GM18505 (cell line): ENCODE results near the gene VAMP8.
"Not testable (repeated sequence)": the region's sequence is repeated elsewhere in the genome, so short reads cannot be mapped to it uniquely, and the experiment has no call there.

Experiments
- ATAC-seq: cut with Tn5 transposase; IDR thresholded peaks from one replicate; pipeline ENCODE4 v1.9.1; 2021; ENCODE audit not compliant: unreplicated experiment
- POLR2A ChIP-seq: IDR thresholded peaks from 4 replicates; pipeline ENCODE4 v1.6.1; 2011; ENCODE audit warnings: borderline replicate concordance; ENCODE audit not compliant: insufficient read depth, insufficient read length; ENCODE audit errors: extremely low read depth

The VAMP8 gene

GRCh38 chr2:85541262-85541661 lies 36.1 kb upstream of the VAMP8 start:
- no peak for ATAC-seq
- peak; percentile 18 for TF ChIP-seq POLR2A

- no peak for ATAC-seq
- no peak for TF ChIP-seq POLR2A
Measured at GRCh38 chr2:85541753-85542457, 35.5 kb upstream of the VAMP8 start.

- peak; percentile 36 for TF ChIP-seq POLR2A
- no peak for ATAC-seq
Measured at GRCh38 chr2:85542777-85543176, 34.6 kb upstream of the VAMP8 start.

GRCh38 chr2:85544254-85544691 lies 33.1 kb upstream of the VAMP8 start:
- ATAC-seq, result not testable (repeated sequence)

GRCh38 chr2:85544915-85545779 lies 32.2 kb upstream of the VAMP8 start:
- ATAC-seq, result not testable (repeated sequence)

- ATAC-seq, result no peak
- TF ChIP-seq POLR2A, result no peak
Measured at GRCh38 chr2:85545780-85546240, 31.6 kb upstream of the VAMP8 start.

- TF ChIP-seq POLR2A, result peak; percentile 51
- ATAC-seq, result no peak
Measured at GRCh38 chr2:85547089-85547858, 30.1 kb upstream of the VAMP8 start.

- no peak for TF ChIP-seq POLR2A
- no peak for ATAC-seq
Measured at GRCh38 chr2:85547859-85548607, 29.4 kb upstream of the VAMP8 start.

GRCh38 chr2:85548608-85548900 lies 28.8 kb upstream of the VAMP8 start:
- no peak for ATAC-seq
- TF ChIP-seq POLR2A, result no peak

GRCh38 chr2:85549095-85549494 lies 28.3 kb upstream of the VAMP8 start:
- no peak for ATAC-seq
- TF ChIP-seq POLR2A, result no peak

GRCh38 chr2:85549826-85550225 lies 27.6 kb upstream of the VAMP8 start:
- ATAC-seq, result no peak

GRCh38 chr2:85550486-85550885 lies 26.9 kb upstream of the VAMP8 start:
- no peak for ATAC-seq

More at GRCh38 chr2:85549826-85550225, 27.6 kb upstream of the VAMP8 start:
- TF ChIP-seq POLR2A, result no peak

GRCh38 chr2:85551698-85552678 lies 25.4 kb upstream of the VAMP8 start:
- no peak for TF ChIP-seq POLR2A
- peak; percentile 59 for ATAC-seq

More at GRCh38 chr2:85550486-85550885, 26.9 kb upstream of the VAMP8 start:
- TF ChIP-seq POLR2A, result no peak
